Caco-2 (cell line): ENCODE results near the gene SSX4B. TPM values are rescaled to one million over a fixed set of nuclear protein-coding genes. Genes with fewer than 3 reads are reported as not detected.
"Not testable (repeated sequence)": the region's sequence is repeated elsewhere in the genome, so short reads cannot be mapped to it uniquely, and the experiment has no call there.

Experiments
- BruUV-seq: library from RNA; stranded (reverse); fragments of 400-500 nt; replicated peaks from 2 replicates; lab custom pipeline; 2021; lab: Mats Ljungman, UMichigan
- CTCF ChIA-PET: fragments of 300-600 bp; sonication (Branson Sonifier 250); formaldehyde crosslinking; loops from one replicate; lab custom pipeline; 2022; ENCODE audit warnings: antibody characterized with exemption; lab: Charles Lee
- POLR2A ChIA-PET: fragments of 300-600 bp; sonication (Branson Sonifier 250); formaldehyde crosslinking; loops from one replicate; lab custom pipeline; 2022; ENCODE audit warnings: antibody characterized with exemption; lab: Charles Lee
- DNase-seq, 2 experiments: peaks; one replicate each; pipeline versions ENCODE4 v3.0.0 to v3.0.0-alpha.2; 2020 to 2022
- H3K27me3 ChIP-seq: replicated peaks from 2 replicates; pipeline ENCODE4 v1.6.0; 2011; ENCODE audit warnings: low read length; ENCODE audit not compliant: control insufficient read depth, insufficient read depth
- H3K36me3 ChIP-seq: 2 replicates; pipeline ENCODE4 v1.5.1; 2011; ENCODE audit warnings: low read length; ENCODE audit not compliant: control insufficient read depth, insufficient read depth
- H3K4me1 ChIP-seq: fragments of 250-450 bp; sonication (Bioruptor Pico); 2 replicates; pipeline ENCODE4 v1.5.1; 2020; ENCODE audit warnings: mild to moderate bottlenecking
- H3K4me3 ChIP-seq: 2 replicates; pipeline ENCODE4 v1.5.1; 2011; ENCODE audit warnings: low read depth, mild to moderate bottlenecking, control low read depth, low read length
- H3K9me3 ChIP-seq: fragments of 250-450 bp; sonication (Bioruptor Pico); 2 replicates; pipeline ENCODE4 v1.5.1; 2020; ENCODE audit warnings: mild to moderate bottlenecking, moderate library complexity
- H3K27ac Mint-ChIP-seq: one replicate; pipeline ENCODE4 v1.8.0; 2022; ENCODE audit warnings: mixed read lengths; ENCODE audit not compliant: unreplicated experiment
- H3K27me3 Mint-ChIP-seq: one replicate; pipeline ENCODE4 v1.8.0; 2022; ENCODE audit warnings: mixed read lengths; ENCODE audit not compliant: insufficient read depth, unreplicated experiment
- H3K36me3 Mint-ChIP-seq: one replicate; pipeline ENCODE4 v1.8.0; 2022; ENCODE audit warnings: mild to moderate bottlenecking, mixed read lengths; ENCODE audit not compliant: insufficient read depth, unreplicated experiment
- H3K4me1 Mint-ChIP-seq: one replicate; pipeline ENCODE4 v1.8.0; 2022; ENCODE audit warnings: low read depth, mixed read lengths; ENCODE audit not compliant: unreplicated experiment
- H3K4me3 Mint-ChIP-seq: one replicate; pipeline ENCODE4 v1.8.0; 2022; ENCODE audit warnings: mild to moderate bottlenecking, moderate library complexity, mixed read lengths; ENCODE audit not compliant: unreplicated experiment
- H3K9me3 Mint-ChIP-seq: one replicate; pipeline ENCODE4 v1.8.0; 2022; ENCODE audit warnings: mixed read lengths; ENCODE audit not compliant: unreplicated experiment
- intact Hi-C: fragments of 100-400 bp; cut with micrococcal nuclease; formaldehyde crosslinking; loops from one replicate; pipeline ENCODE4 v1.10.0; 2022; ENCODE audit not compliant: unreplicated experiment
- total RNA-seq: library from RNA; stranded (reverse); gene quantifications from 2 replicates; pipeline ENCODE4 v1.2.3, GENCODE V29; 2022
- TF ChIP-seq, protein P1 (sequence below), 2 experiments: fragments of 200-600 bp in 1 of 2; IDR thresholded peaks; 1 replicate in 1 of 2; 2 replicates in 1 of 2; pipeline versions ENCODE4 v1.5.1 to v1.8.0; 2011 to 2022; ENCODE audit warnings: antibody characterized with exemption in 1 of 2, control low read depth in 1 of 2, inconsistent platforms in 1 of 2, low read depth in 1 of 2, low read length in 1 of 2, mild to moderate bottlenecking in 1 of 2, moderate library complexity in 1 of 2; ENCODE audit not compliant: insufficient read depth in 1 of 2, severe bottlenecking in 1 of 2, unreplicated experiment in 1 of 2

Gene SSX4B
- total RNA-seq, 1 experiment from 2014 or later: not detected

DNA sequence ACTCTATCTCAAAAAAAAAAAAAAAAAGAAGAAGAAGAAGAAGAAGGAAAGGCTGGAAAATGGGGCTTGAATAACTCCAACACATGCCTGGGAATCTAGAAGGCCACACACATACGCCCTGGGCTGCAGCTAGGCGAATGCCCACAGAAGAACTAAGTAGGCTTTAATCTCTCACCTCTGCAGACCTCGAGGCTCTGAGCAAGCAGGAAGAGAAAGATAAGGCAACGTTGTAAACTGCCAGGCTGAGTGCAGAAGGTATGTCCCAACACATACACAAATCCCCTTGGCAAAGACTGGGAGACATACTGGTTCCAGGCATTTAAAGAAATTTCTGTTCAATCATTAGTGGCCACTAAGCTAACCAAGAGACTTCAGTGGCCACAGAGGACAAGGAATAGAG, 39.9 kb upstream of the SSX4B start:
- no TSS peak for BruUV-seq
- no peaks in the 10 kb centered on the region for H3K9me3 ChIP-seq
- CTCF ChIA-PET: no interaction called here
- H3K4me1 Mint-ChIP-seq: no peaks in the 10 kb centered on the region
- no peaks in the 10 kb centered on the region for H3K36me3 ChIP-seq
- H3K27me3 ChIP-seq: no peaks in the 10 kb centered on the region
- DNase-seq: no peak
- H3K27ac Mint-ChIP-seq: no peak overlapping the region
- H3K36me3 Mint-ChIP-seq: no peaks in the 10 kb centered on the region
- TF ChIP-seq, protein P1, sequence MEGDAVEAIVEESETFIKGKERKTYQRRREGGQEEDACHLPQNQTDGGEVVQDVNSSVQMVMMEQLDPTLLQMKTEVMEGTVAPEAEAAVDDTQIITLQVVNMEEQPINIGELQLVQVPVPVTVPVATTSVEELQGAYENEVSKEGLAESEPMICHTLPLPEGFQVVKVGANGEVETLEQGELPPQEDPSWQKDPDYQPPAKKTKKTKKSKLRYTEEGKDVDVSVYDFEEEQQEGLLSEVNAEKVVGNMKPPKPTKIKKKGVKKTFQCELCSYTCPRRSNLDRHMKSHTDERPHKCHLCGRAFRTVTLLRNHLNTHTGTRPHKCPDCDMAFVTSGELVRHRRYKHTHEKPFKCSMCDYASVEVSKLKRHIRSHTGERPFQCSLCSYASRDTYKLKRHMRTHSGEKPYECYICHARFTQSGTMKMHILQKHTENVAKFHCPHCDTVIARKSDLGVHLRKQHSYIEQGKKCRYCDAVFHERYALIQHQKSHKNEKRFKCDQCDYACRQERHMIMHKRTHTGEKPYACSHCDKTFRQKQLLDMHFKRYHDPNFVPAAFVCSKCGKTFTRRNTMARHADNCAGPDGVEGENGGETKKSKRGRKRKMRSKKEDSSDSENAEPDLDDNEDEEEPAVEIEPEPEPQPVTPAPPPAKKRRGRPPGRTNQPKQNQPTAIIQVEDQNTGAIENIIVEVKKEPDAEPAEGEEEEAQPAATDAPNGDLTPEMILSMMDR (IDR thresholded peaks at IDR 0.05; ENCODE audit: insufficient read depth in 1 of 2, low read depth in 1 of 2, low read length in 1 of 2, severe bottlenecking in 1 of 2, unreplicated experiment in 1 of 2): no peak
- H3K27me3 Mint-ChIP-seq: no peaks in the 10 kb centered on the region
- no peaks in the 10 kb centered on the region for H3K9me3 Mint-ChIP-seq
- intact Hi-C loops: no loop called here
- H3K4me3 Mint-ChIP-seq: no peak overlapping the region
- no peak overlapping the region for H3K4me3 ChIP-seq
- no peaks in the 10 kb centered on the region for H3K4me1 ChIP-seq
- POLR2A ChIA-PET: no interaction called here

DNA sequence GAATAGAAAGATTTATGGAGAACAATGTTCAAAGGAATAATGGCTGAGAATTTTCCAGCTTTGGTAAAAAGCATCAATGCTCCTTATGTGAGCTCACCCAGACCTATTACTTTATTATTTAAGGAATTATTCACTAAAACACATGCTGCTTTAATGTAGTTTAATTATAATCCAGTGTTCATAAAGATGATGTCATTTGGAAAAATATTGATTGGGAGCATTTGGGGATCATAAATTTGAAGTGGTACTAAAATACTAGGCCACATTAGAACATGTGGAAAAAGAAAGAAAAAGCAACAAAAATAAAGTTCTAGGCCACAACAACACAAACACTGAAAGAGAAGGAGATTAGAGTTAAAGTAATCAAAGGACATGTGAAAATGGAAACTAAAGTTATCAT, 38.3 kb upstream of the SSX4B start:
- BruUV-seq: no TSS peak

DNA sequence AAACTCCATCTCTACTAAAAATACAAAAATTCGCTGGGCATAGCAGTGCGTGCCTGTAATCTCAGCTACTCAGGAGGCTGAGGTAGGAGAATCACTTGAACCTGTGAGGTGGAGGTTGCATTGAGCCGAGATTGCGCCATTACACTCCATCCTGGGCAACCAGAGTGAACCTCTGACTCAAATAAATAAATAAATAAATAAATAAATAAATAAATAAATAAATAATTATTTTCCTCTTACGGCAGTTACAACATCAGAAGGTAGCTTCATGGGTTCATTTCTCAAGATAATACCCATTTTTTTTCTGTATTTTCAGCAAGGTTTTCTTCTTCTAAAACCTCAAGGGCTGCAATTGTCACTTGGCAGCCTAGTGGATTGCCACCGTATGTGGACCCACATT, 35.4 kb upstream of the SSX4B start:
- H3K36me3 ChIP-seq, H3K9me3 ChIP-seq, H3K4me3 Mint-ChIP-seq, H3K4me1 Mint-ChIP-seq, DNase-seq, H3K27me3 Mint-ChIP-seq, H3K9me3 Mint-ChIP-seq, POLR2A ChIA-PET, H3K4me3 ChIP-seq, BruUV-seq, intact Hi-C loops, H3K36me3 Mint-ChIP-seq, H3K27me3 ChIP-seq, H3K4me1 ChIP-seq, H3K27ac Mint-ChIP-seq, CTCF ChIA-PET: not testable (repeated sequence)

More for the DNA sequence above, 38.3 kb upstream of the SSX4B start:
- Mint-ChIP-seq H3K4me3 (no peak overlapping the region), H3K27me3 (no peaks in the 10 kb centered on the region), H3K36me3 (no peaks in the 10 kb centered on the region), H3K4me1 (no peaks in the 10 kb centered on the region), H3K9me3 (no peaks in the 10 kb centered on the region), H3K27ac (no peak overlapping the region)
- ChIA-PET CTCF (no interaction called here), POLR2A (no interaction called here)
- intact Hi-C loops: no loop called here
- no peak for DNase-seq
- Histone ChIP-seq H3K4me1 (no peaks in the 10 kb centered on the region), H3K4me3 (no peak overlapping the region), H3K27me3 (no peaks in the 10 kb centered on the region), H3K9me3 (no peaks in the 10 kb centered on the region), H3K36me3 (no peaks in the 10 kb centered on the region)
- TF ChIP-seq, protein P1 (IDR thresholded peaks at IDR 0.05; ENCODE audit: insufficient read depth in 1 of 2, low read depth in 1 of 2, low read length in 1 of 2, severe bottlenecking in 1 of 2, unreplicated experiment in 1 of 2): no peak

DNA sequence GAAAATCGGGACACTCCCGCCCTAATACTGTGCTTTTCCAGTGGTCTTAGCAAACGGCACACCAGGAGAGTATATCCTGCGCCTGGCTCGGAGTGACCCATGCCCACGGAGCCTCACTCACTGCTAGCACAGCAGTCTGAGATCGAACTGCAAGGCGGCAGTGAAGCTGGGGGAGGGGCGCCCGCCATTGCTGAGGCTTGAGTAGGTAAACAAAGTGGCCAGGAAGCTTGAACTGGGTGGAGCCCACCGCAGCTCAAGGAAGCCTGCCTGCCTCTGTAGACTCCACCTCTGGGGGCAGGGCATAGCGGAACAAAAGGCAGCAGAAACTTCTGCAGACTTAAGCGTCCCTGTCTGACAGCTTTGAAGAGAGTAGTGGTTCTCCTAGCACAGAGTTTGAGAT, 22.0 kb upstream of the SSX4B start:
- POLR2A ChIA-PET, H3K9me3 ChIP-seq, CTCF ChIA-PET, H3K9me3 Mint-ChIP-seq, H3K27ac Mint-ChIP-seq, BruUV-seq, intact Hi-C loops, H3K4me1 ChIP-seq, DNase-seq, H3K27me3 Mint-ChIP-seq, H3K4me3 ChIP-seq, H3K27me3 ChIP-seq, H3K36me3 Mint-ChIP-seq, H3K4me1 Mint-ChIP-seq, H3K36me3 ChIP-seq: not testable (repeated sequence)
- H3K4me3 Mint-ChIP-seq: peak overlapping the region; percentile 27

DNA sequence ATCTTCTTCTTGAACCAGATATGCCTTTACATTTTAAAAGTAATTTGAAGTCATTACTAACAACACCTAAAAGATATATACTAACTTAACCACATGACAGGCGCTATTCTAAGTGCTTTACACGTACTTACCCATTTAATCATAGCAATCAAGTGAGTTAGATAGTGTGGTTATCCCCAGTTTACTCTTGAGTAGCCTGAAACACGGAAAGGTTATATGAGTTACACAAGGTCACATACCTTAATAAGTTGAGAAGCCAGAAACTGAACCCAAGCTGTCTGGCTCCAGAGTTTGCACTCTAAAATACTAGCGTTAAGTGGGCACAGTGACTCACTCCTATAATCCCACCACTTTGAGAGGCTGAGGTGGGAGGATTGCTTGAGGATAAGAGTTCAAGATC, 18.4 kb upstream of the SSX4B start:
- BruUV-seq, intact Hi-C loops, H3K9me3 Mint-ChIP-seq, H3K4me1 Mint-ChIP-seq, DNase-seq, H3K27me3 Mint-ChIP-seq, CTCF ChIA-PET, H3K27ac Mint-ChIP-seq, H3K4me1 ChIP-seq, H3K36me3 ChIP-seq, H3K36me3 Mint-ChIP-seq, H3K9me3 ChIP-seq, H3K4me3 Mint-ChIP-seq, H3K27me3 ChIP-seq, H3K4me3 ChIP-seq, POLR2A ChIA-PET: not testable (repeated sequence)

DNA sequence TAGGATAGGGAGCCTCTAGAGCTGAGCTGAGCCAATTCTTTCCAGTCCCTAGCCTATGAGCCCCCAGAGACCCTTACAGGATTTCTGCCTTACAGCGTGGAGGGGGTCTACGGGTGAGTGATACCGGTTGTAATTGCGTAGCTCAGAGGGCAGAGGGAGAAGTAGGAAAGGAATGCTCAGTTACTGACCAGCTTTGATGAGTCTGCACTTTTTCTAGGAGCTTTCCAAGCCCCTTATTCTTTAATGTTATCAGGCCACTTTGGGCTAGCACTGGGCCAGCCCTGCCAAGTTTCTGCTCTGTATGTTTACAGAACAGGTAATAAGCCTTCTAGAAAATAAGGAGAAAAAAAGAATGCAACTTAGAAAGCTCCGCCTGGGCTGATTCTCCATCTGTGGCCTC, 17.8 kb upstream of the SSX4B start:
- H3K9me3 Mint-ChIP-seq, H3K36me3 ChIP-seq, H3K4me3 ChIP-seq, H3K4me1 ChIP-seq, DNase-seq, H3K4me1 Mint-ChIP-seq, POLR2A ChIA-PET, intact Hi-C loops, BruUV-seq, H3K27me3 Mint-ChIP-seq, H3K36me3 Mint-ChIP-seq, H3K4me3 Mint-ChIP-seq, H3K27ac Mint-ChIP-seq, CTCF ChIA-PET, H3K9me3 ChIP-seq, H3K27me3 ChIP-seq: not testable (repeated sequence)
